Neuronal stem cell (in vitro differentiated cells): ENCODE measurements around the gene BRINP1.

ENCODE experiments used
- DNase-seq: peaks from one replicate; pipeline ENCODE4 v3.0.0-alpha.2; 2013; ENCODE audit warnings: low spot score
- H2AFZ ChIP-seq: one replicate; pipeline ENCODE4 v1.6.1; 2013; ENCODE audit warnings: mild to moderate bottlenecking, low read length, inconsistent platforms
- H2AK5ac ChIP-seq: 2 replicates; pipeline ENCODE4 v1.6.1; 2013; ENCODE audit warnings: low read depth, mild to moderate bottlenecking, inconsistent platforms, low read length, moderate library complexity, mixed read lengths
- H2BK120ac ChIP-seq: 2 replicates; pipeline ENCODE4 v1.6.1; 2013; ENCODE audit warnings: low read depth, mild to moderate bottlenecking, inconsistent platforms, low read length, moderate library complexity, mixed read lengths
- H2BK12ac ChIP-seq: one replicate; pipeline ENCODE4 v1.6.1; 2013; ENCODE audit warnings: low read length, inconsistent platforms
- H2BK15ac ChIP-seq: 2 replicates; pipeline ENCODE4 v1.6.1; 2013; ENCODE audit warnings: mild to moderate bottlenecking, low read length, inconsistent platforms, mixed read lengths
- H2BK5ac ChIP-seq: one replicate; pipeline ENCODE4 v1.6.1; 2013; ENCODE audit warnings: inconsistent platforms, mild to moderate bottlenecking, low read length, moderate library complexity
- H3K14ac ChIP-seq: one replicate; pipeline ENCODE4 v1.6.1; 2013; ENCODE audit warnings: low read length, inconsistent platforms
- H3K18ac ChIP-seq: 2 replicates; pipeline ENCODE4 v1.6.1; 2013; ENCODE audit warnings: low read length, inconsistent platforms
- H3K23ac ChIP-seq: 2 replicates; pipeline ENCODE4 v1.6.1; 2013; ENCODE audit warnings: low read depth, mild to moderate bottlenecking, mixed read lengths, low read length, inconsistent platforms; ENCODE audit not compliant: poor library complexity
- H3K27ac ChIP-seq: replicated peaks from 3 replicates; pipeline ENCODE4 v1.5.1; 2013; ENCODE audit warnings: low read length, inconsistent platforms
- H3K27me3 ChIP-seq, 3 experiments: 2 replicates each; pipeline ENCODE4 v1.6.1; 2013; ENCODE audit warnings: low read length in 3 of 3, mild to moderate bottlenecking in 2 of 3, inconsistent platforms in 1 of 3, low read depth in 1 of 3, mixed read lengths in 1 of 3, moderate library complexity in 1 of 3; ENCODE audit not compliant: control insufficient read depth in 3 of 3, insufficient read depth in 3 of 3
- H3K36me3 ChIP-seq, 2 donors: replicated peaks in 1 of 2; 2 replicates each; pipeline ENCODE4 v1.6.1; 2013; ENCODE audit warnings: low read length in 2 of 2; ENCODE audit not compliant: control insufficient read depth in 2 of 2, insufficient read depth in 2 of 2
- H3K4ac ChIP-seq: 2 replicates; pipeline ENCODE4 v1.6.1; 2013; ENCODE audit warnings: inconsistent platforms, mild to moderate bottlenecking, low read length, moderate library complexity
- H3K4me1 ChIP-seq, 2 donors: 1 replicate in 1 of 2; 2 replicates in 1 of 2; pipeline ENCODE4 v1.6.1; 2013; ENCODE audit warnings: low read length in 2 of 2, low read depth in 1 of 2; ENCODE audit not compliant: control insufficient read depth in 2 of 2, insufficient read depth in 1 of 2
- H3K4me2 ChIP-seq: one replicate; pipeline ENCODE4 v1.6.1; 2013; ENCODE audit warnings: mild to moderate bottlenecking, low read length, inconsistent platforms; ENCODE audit not compliant: insufficient read depth, poor library complexity, severe bottlenecking
- H3K4me3 ChIP-seq, 2 donors: 2 replicates each; pipeline ENCODE4 v1.5.1; 2013; ENCODE audit warnings: low read length in 2 of 2, mild to moderate bottlenecking in 2 of 2, inconsistent platforms in 1 of 2, moderate library complexity in 1 of 2
- H3K79me1 ChIP-seq: one replicate; pipeline ENCODE4 v1.6.1; 2013; ENCODE audit warnings: low read depth, mild to moderate bottlenecking, inconsistent platforms, low read length, moderate library complexity
- H3K9ac ChIP-seq: one replicate; pipeline ENCODE4 v1.6.1; 2013; ENCODE audit warnings: mild to moderate bottlenecking, low read depth, low read length, inconsistent platforms; ENCODE audit not compliant: poor library complexity
- H3K9me3 ChIP-seq, 2 donors: replicated peaks in 1 of 2; 2 replicates each; pipeline versions ENCODE3 to v1.6.1; 2013; ENCODE audit warnings: low read length in 2 of 2, mild to moderate bottlenecking in 2 of 2, inconsistent platforms in 1 of 2, low read depth in 1 of 2, mixed read lengths in 1 of 2, moderate library complexity in 1 of 2; ENCODE audit not compliant: control insufficient read depth in 2 of 2, insufficient read depth in 1 of 2
- H4K8ac ChIP-seq: one replicate; pipeline ENCODE4 v1.6.1; 2013; ENCODE audit warnings: low read depth, mild to moderate bottlenecking, inconsistent platforms, low read length, moderate library complexity
- H4K91ac ChIP-seq: one replicate; pipeline ENCODE4 v1.6.1; 2013; ENCODE audit warnings: low read length, low read depth, mild to moderate bottlenecking, inconsistent platforms; ENCODE audit not compliant: poor library complexity
- WGBS, 2 donors: extraction: QIAGEN DNeasy Blood & Tissue Kit; methylation state at CpG; one replicate each; pipeline ENCODE4 v1.1.7; 2013; ENCODE audit warnings: missing lambda C conversion rate in 2 of 2, mixed read lengths in 1 of 2; ENCODE audit not compliant: insufficient read length in 2 of 2, insufficient replicate concordance in 1 of 2; ENCODE audit errors: extremely low coverage in 2 of 2; 5-methylcytosine and 5-hydroxymethylcytosine counted together

BRINP1 gene

GRCh38 chr9:119159386-119159785, 209.8 kb downstream of the BRINP1 start:
- H2AFZ ChIP-seq: no peak overlapping the region
- no peak overlapping the region for H2BK15ac ChIP-seq
- H3K4me3 ChIP-seq: no peak overlapping the region
- H3K36me3 ChIP-seq: no peaks in the 10 kb centered on the region
- no peak overlapping the region for H4K91ac ChIP-seq
- H2BK5ac ChIP-seq: no peak overlapping the region
- no peak overlapping the region for H2BK120ac ChIP-seq
- no CpG with 5 or more reads among the region's 2 CpGs for WGBS, 2 donors
- no peak overlapping the region for H3K23ac ChIP-seq
- no peak overlapping the region for H2BK12ac ChIP-seq
- no peak overlapping the region for H3K4me2 ChIP-seq
- no peak overlapping the region for H3K14ac ChIP-seq
- no peak overlapping the region for H3K27ac ChIP-seq
- H2AK5ac ChIP-seq: no peak overlapping the region
- H4K8ac ChIP-seq: no peak overlapping the region
- H3K9ac ChIP-seq: no peak overlapping the region
- DNase-seq: no peak
- H3K79me1 ChIP-seq: no peaks in the 10 kb centered on the region
- no peak overlapping the region for H3K4ac ChIP-seq
- H3K4me1 ChIP-seq: peaks cover 0 to 2% of the 10 kb centered on the region in 2 donors
- no peak overlapping the region for H3K18ac ChIP-seq
- no peaks in the 10 kb centered on the region for H3K27me3 ChIP-seq
- H3K9me3 ChIP-seq: no peaks in the 10 kb centered on the region

- WGBS, 2 donors: no CpG with 5 or more reads among the region's 2 CpGs
- no peak overlapping the region for H3K4me3 ChIP-seq
- no peak overlapping the region for H2AFZ ChIP-seq
- no peak overlapping the region for H3K14ac ChIP-seq
- no peak overlapping the region for H2AK5ac ChIP-seq
- no peak overlapping the region for H3K23ac ChIP-seq
- H3K9me3 ChIP-seq: no peaks in the 10 kb centered on the region
- no peak overlapping the region for H3K27ac ChIP-seq
- H3K79me1 ChIP-seq: no peaks in the 10 kb centered on the region
- no peak overlapping the region for H2BK120ac ChIP-seq
- no peak overlapping the region for H3K4ac ChIP-seq
- H2BK12ac ChIP-seq: no peak overlapping the region
- no peak overlapping the region for H3K4me2 ChIP-seq
- no peak for DNase-seq
- no peak overlapping the region for H4K8ac ChIP-seq
- H3K9ac ChIP-seq: no peak overlapping the region
- H3K27me3 ChIP-seq: no peaks in the 10 kb centered on the region
- peaks cover 0 to 2% of the 10 kb centered on the region in 2 donors for H3K4me1 ChIP-seq
- no peak overlapping the region for H2BK5ac ChIP-seq
- no peak overlapping the region for H2BK15ac ChIP-seq
- H3K36me3 ChIP-seq: no peaks in the 10 kb centered on the region
- H3K18ac ChIP-seq: no peak overlapping the region
- H4K91ac ChIP-seq: no peak overlapping the region
Measured at GRCh38 chr9:119157196-119157595, 212.0 kb downstream of the BRINP1 start.

DNA sequence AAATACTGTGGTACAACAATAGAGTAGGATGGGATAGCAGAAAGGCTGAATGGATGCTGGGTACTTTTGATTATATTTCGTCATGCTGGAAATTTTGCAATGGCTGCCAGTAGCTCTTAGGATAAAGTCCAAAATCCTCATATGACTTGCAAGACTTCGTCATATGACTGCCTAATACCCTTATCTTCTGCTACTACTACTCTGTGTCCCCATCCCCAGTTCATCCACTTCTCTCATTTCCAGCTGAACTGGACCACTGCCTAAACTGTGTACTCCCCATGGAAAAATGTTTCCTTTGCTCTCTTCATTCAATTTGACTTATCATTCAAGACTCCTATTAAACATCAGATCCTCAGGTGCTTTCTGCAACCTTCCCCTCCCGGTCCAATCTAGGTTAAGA, 212.9 kb downstream of the BRINP1 start:
- Histone ChIP-seq H3K18ac (no peak overlapping the region), H3K36me3 (no peaks in the 10 kb centered on the region), H2BK5ac (no peak overlapping the region), H3K4me1 (peaks cover 0 to 2% of the 10 kb centered on the region in 2 donors), H2BK12ac (no peak overlapping the region), H3K79me1 (no peaks in the 10 kb centered on the region), H2BK15ac (no peak overlapping the region), H3K9ac (no peak overlapping the region), H3K9me3 (no peaks in the 10 kb centered on the region), H3K27ac (no peak overlapping the region), H3K4me2 (no peak overlapping the region), H3K4me3 (no peak overlapping the region), H4K8ac (no peak overlapping the region), H2AK5ac (no peak overlapping the region), H3K23ac (no peak overlapping the region), H3K4ac (no peak overlapping the region), H2AFZ (no peak overlapping the region), H2BK120ac (no peak overlapping the region), H4K91ac (no peak overlapping the region), H3K14ac (no peak overlapping the region), H3K27me3 (no peaks in the 10 kb centered on the region)
- WGBS, 2 donors: no CpG with 5 or more reads among the region's 3 CpGs
- no peak for DNase-seq

DNA sequence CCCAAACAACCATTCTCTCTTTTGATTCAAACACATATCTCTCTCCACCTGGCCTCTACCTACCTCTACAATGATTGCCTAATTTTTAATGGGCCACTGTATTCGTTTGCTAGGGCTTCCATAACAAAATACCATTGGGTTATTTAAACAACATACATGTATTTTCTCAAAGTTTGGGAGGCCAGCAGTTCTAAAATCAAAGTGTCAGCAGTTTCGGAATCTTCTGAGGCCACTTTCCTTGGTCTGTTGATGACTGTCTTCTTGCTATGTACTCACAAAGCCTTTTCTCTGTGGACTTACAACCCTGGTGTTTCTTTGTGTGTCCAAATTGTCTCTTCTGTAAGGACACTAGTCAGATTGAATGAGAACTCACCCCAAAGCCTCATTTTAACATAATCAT, 214.7 kb downstream of the BRINP1 start:
- Histone ChIP-seq H3K4me2 (no peak overlapping the region), H2BK15ac (no peak overlapping the region), H2BK5ac (no peak overlapping the region), H3K9ac (no peak overlapping the region), H3K4me3 (no peak overlapping the region), H2BK120ac (no peak overlapping the region), H3K27me3 (no peaks in the 10 kb centered on the region), H3K14ac (no peak overlapping the region), H4K91ac (no peak overlapping the region), H3K27ac (no peak overlapping the region), H4K8ac (no peak overlapping the region), H3K36me3 (no peaks in the 10 kb centered on the region), H2AK5ac (no peak overlapping the region), H2BK12ac (no peak overlapping the region), H2AFZ (no peak overlapping the region), H3K18ac (no peak overlapping the region), H3K23ac (no peak overlapping the region), H3K79me1 (no peaks in the 10 kb centered on the region), H3K4ac (no peak overlapping the region), H3K4me1 (peaks cover 0 to 3% of the 10 kb centered on the region in 2 donors), H3K9me3 (no peaks in the 10 kb centered on the region)
- no peak for DNase-seq
- WGBS, 2 donors: no CpG with 5 or more reads among the region's 2 CpGs
